SIG-M5 treated with dmso at 0.1 percent for 504 hours (cell line): Measurements from ENCODE around the gene CDH23.

Experiments used
- DNase-seq: peaks from one replicate; lab custom pipeline; 2025; ENCODE audit not compliant: unreplicated experiment; lab: John Stamatoyannopoulos, UW

The CDH23 gene

GRCh38 chr10:71419002-71419540 lies 22.4 kb downstream of the CDH23 start:
- no peak for DNase-seq

GRCh38 chr10:71419750-71420149 lies 23.0 kb downstream of the CDH23 start:
- DNase-seq: no peak

DNA sequence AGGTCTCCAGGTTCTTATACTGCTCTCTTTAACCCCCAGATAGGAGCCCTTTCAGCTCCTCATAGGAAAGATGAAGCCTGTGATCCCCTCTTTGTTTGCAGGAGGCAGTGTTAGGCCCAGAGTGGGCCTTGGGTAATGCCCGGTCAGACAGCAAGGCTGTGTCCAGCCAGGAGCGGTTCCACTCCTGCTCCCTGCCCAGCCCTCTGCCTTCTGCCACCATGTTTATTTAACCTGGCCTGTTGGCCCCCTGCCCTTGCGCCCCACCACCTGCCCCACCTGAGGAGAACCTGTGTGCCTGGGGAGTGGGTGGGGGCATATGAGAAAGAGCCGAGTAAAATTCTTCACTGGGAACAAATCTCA lies 24.3 kb downstream of the CDH23 start:
- no peak for DNase-seq

GRCh38 chr10:71423250-71423649 lies 26.5 kb downstream of the CDH23 start:
- no peak for DNase-seq

- DNase-seq: no peak
Measured at GRCh38 chr10:71423901-71424300, 27.2 kb downstream of the CDH23 start.

GRCh38 chr10:71424496-71425194 lies 27.9 kb downstream of the CDH23 start:
- no peak for DNase-seq

- no peak for DNase-seq
Measured at GRCh38 chr10:71426058-71426605, 29.4 kb downstream of the CDH23 start.

DNA sequence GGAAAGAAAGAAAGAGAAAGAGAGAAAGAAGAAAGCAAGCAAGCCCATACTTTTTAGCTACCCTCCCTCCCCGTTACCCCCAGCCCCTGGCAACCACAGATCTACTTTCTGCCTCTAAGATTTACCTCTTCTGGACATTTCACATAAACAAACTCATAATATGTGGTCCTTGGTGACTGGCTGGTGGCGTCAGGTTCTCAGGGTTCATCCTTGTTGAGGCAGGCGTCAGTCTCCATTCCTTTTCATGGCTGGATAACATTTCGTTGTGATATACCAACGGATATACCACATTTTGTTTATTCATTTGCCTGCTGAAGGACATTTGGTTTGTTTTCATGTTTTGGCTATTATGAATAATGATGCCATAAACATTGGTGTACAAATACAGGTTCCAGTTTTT lies 30.5 kb downstream of the CDH23 start:
- no peak for DNase-seq

DNA sequence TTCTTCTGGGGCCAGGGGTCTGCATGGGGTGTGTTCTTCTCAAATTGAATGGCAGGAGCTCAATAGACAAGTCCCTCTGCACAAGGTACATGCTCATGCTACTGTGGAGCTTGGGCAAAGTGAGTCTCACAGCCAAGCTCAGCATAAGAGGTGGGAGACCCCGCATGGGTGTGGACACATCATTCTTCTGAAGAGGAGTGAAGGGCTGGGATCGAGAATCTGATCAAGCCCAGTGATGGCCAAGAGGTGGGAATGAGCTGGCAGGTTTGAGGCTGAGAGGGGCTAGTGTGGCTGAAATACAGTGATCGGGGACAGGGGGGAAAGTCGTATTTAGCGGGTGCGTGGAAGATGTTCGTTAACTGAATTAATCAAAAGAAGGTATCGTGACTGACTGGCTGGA lies 32.6 kb downstream of the CDH23 start:
- no peak for DNase-seq

GRCh38 chr10:71429929-71430328 lies 33.2 kb downstream of the CDH23 start:
- no peak for DNase-seq

GRCh38 chr10:71431239-71432100 lies 34.8 kb downstream of the CDH23 start:
- no peak for DNase-seq

DNA sequence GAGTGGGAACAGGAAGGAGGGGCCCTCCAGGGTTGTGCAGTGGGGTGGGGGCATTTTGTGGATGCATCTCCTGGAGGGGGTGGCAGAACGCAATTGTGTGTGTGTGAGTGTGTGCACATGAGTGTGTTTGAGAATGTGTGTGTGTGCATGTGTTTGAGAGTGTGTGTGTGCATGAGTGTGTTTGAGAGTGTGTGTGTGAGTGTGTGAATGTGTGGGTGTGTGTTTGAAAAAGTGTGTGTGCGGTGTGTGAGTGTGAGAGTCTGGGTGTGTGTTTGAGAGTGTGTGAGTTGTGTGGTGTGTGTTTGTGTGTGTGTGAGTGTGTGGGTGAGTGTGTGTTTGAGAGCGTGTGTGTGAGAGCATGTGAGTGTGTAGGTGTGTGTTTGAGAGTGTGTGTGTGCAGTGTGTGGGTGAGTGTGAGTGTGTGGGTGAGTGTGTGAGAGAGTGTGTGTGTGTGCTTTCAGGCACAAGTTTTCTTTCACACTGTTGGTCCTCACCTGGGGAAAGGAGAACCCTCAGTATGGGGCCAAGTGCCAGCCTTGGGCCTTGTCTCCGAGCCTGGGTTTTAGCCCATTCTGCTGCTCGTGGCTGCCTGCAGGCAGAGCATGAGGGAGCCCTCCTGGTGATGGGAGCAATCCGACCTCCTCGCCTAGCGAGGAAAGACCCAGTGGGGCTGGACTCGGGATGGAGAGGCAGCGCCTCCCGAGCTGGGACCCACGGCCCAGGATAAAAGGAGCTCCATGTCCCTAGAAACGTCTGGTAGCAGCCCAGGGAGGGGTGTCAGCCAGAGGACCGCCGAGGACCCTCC lies 35.6 kb downstream of the CDH23 start:
- no peak for DNase-seq

GRCh38 chr10:71432956-71433767 lies 36.4 kb downstream of the CDH23 start:
- DNase-seq: no peak

DNA sequence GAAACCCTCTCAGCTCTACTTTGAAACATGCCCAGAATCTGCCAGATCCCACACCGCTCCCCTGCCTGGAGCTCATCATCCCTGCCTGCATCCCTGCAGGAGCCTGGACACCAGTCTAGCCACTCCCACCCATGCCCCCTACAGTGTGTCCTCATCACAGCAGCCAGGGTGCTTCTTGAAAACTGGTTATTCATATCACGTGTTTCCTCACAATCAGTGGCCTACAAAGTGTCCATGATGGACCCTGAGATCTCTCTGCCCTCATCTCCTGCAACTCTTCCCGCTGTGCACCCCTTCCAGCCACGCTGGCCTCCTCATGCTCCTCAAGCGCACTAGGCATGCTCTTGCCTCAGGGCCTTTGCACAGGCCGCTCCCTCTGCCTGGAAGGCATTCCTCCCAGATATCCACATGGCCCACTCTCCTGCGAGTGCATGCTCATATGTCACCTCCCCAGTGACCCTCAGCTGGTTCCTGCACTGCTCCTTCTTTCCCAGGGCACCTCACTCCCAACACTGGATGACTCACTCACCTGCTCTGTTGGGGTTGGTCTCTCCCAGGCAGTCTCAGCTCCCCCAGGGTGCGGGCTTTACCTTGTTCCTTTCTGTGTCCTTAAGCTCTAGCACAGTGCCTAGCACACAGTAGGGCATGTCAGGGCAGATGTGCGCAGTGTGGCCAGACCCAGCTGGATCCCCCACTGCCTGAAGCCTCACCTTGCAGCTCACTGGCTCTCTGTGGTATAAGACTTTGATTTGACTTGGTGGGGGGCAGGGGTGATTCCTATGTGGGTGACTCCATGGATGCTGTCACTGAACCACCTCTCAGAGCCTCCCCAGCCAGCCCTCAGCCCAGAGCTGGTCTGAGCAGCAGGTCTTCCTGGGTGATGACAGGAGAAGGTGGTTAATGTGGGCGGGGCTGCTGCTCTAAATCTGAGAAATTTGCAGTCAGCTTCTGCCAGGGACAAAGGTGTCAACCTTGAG lies 37.3 kb downstream of the CDH23 start:
- no peak for DNase-seq

GRCh38 chr10:71434760-71435394 lies 38.2 kb downstream of the CDH23 start:
- DNase-seq: no peak

DNA sequence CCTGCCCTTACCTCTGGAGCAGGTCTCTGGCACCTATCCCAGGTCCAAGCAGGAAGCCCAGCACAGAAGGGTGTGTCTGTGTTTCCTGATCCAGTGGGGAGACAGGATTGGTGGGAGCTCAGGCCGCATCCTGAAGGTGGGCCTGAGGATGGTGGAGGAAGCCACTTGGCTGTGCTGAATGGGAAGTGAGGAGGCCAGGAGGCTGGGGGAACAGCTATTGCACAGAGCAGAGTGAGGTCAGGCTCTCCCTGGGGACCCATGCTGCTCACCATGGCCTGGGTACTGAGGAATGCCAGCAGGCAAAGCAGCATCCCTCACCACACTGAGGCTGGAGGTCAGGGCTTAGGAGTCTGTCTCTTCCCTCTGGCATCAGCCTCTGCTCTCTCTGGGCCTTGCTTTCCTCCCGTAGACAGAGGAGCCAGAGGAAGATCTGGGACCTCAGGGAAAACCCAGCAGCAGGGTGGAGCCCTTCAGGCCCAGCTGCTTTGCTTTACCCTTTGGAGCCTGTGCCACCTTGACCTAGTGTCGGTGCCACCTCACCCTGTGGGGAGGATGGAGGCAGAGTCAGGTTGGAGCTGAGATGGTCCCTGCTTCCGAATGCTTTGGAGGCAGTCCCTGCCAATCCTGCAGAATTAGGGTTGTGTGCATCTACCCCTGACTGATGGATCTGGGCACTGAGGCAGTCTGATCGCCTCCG lies 39.0 kb downstream of the CDH23 start:
- DNase-seq: no peak

GRCh38 chr10:71436268-71437125 lies 39.8 kb downstream of the CDH23 start:
- no peak for DNase-seq
